K562 (cell line): ENCODE measurements around the gene SETX. TPM values are rescaled to one million over a fixed set of nuclear protein-coding genes. Genes with fewer than 3 reads are reported as not detected.

Experiments
- ATAC-seq: fragments of 200-7000 bp; cut with Tn5 transposase; 3 replicates; pipeline ENCODE4 v1.9.1; 2020; ENCODE audit warnings: moderate library complexity
- BruUV-seq: library from RNA; stranded (reverse); fragments of 400-500 nt; replicated peaks from 2 replicates; lab custom pipeline; 2021; lab: Mats Ljungman, UMichigan
- CTCF ChIA-PET: fragments of 300-600 bp; formaldehyde crosslinking; extraction: SDS; loops from one replicate; lab custom pipeline; 2021; ENCODE audit warnings: low intra/inter-chr PET ratio; lab: Yijun Ruan, JAX
- POLR2A ChIA-PET: fragments of 300-600, 350-650 bp; sonication (Branson Sonifier 250); formaldehyde crosslinking; extraction: SDS; loops from one replicate; lab custom pipeline; 2021; ENCODE audit warnings: antibody characterized with exemption, inconsistent platforms; lab: Yijun Ruan, JAX
- DNase-seq, 4 experiments: peaks; one replicate each; pipeline versions ENCODE4 v3.0.0 to v3.0.0-alpha.2; 2011 to 2018; ENCODE audit warnings: low spot score in 3 of 4, mixed read lengths in 3 of 4; ENCODE audit errors: extremely low read depth in 1 of 4
- FAIRE-seq: peaks from 2 replicates; lab custom pipeline; 2011; peaks lifted over from hg19 to GRCh38; lab: Jason Lieb, UNC
- H2AFZ ChIP-seq: 2 replicates; pipeline ENCODE4 v1.6.0; 2011; ENCODE audit warnings: low read depth, low read length, control low read depth, inconsistent platforms
- H3K27ac ChIP-seq: fragments of 200-600 bp; 3 replicates; pipeline ENCODE4 v1.8.0; 2011; ENCODE audit warnings: low read depth, mild to moderate bottlenecking, control low read depth, inconsistent platforms, low read length, moderate library complexity, mixed read lengths; ENCODE audit errors: extremely low read depth
- H3K27me3 ChIP-seq, 2 experiments: fragments of 300-600 bp in 1 of 2; 2 replicates in 1 of 2; 3 replicates in 1 of 2; pipeline versions ENCODE4 v1.6.0 to v1.8.0; 2011; ENCODE audit warnings: inconsistent platforms in 2 of 2, low read length in 2 of 2, mild to moderate bottlenecking in 1 of 2, mixed read lengths in 1 of 2, moderate library complexity in 1 of 2; ENCODE audit not compliant: control insufficient read depth in 2 of 2, insufficient read depth in 2 of 2
- H3K36me3 ChIP-seq: fragments of 300-600 bp; 3 replicates; pipeline ENCODE4 v1.8.0; 2011; ENCODE audit warnings: mild to moderate bottlenecking, low read length, inconsistent platforms; ENCODE audit not compliant: control insufficient read depth, insufficient read depth
- H3K4me1 ChIP-seq, 2 experiments: fragments of 200-600 bp in 1 of 2; replicated peaks in 1 of 2; 2 replicates in 1 of 2; 3 replicates in 1 of 2; pipeline versions ENCODE4 v1.5.1 to v1.8.0; 2011; ENCODE audit warnings: inconsistent platforms in 2 of 2, low read length in 2 of 2, mild to moderate bottlenecking in 1 of 2, mixed read lengths in 1 of 2, moderate library complexity in 1 of 2; ENCODE audit not compliant: control insufficient read depth in 2 of 2, insufficient read depth in 2 of 2
- H3K4me2 ChIP-seq: 2 replicates; pipeline ENCODE4 v1.6.1; 2011; ENCODE audit warnings: low read length, control low read depth, inconsistent platforms, mixed read lengths; ENCODE audit not compliant: insufficient read depth
- H3K4me3 ChIP-seq: fragments of 200-600 bp; sonication (generic), shearing (Covaris generic); 2 replicates; pipeline ENCODE4 v1.5.1; 2016; ENCODE audit warnings: control low read depth, inconsistent platforms
- H3K79me2 ChIP-seq: fragments of 200-600 bp; 3 replicates; pipeline ENCODE4 v1.8.0; 2011; ENCODE audit warnings: low read length, inconsistent platforms; ENCODE audit not compliant: control insufficient read depth, insufficient read depth
- H3K9ac ChIP-seq, 2 experiments: 2 replicates each; pipeline versions ENCODE4 v1.6.0 to v1.6.1; 2011; ENCODE audit warnings: low read depth in 2 of 2, low read length in 2 of 2, control low read depth in 1 of 2, inconsistent platforms in 1 of 2, mild to moderate bottlenecking in 1 of 2, mixed read lengths in 1 of 2; ENCODE audit not compliant: insufficient read depth in 1 of 2
- H3K9me1 ChIP-seq: one replicate; pipeline ENCODE4 v1.6.0; 2011; ENCODE audit warnings: inconsistent platforms, mild to moderate bottlenecking, low read length, moderate library complexity; ENCODE audit not compliant: control insufficient read depth, insufficient read depth
- H3K9me3 ChIP-seq: replicated peaks from 2 replicates; pipeline ENCODE4 v1.5.1; 2011; ENCODE audit warnings: low read depth, low read length, inconsistent platforms; ENCODE audit not compliant: control insufficient read depth, insufficient read depth
- H4K20me1 ChIP-seq: replicated peaks from 2 replicates; pipeline ENCODE4 v1.6.1; 2011; ENCODE audit warnings: low read length, inconsistent platforms, mixed read lengths; ENCODE audit not compliant: control insufficient read depth, insufficient read depth
- ARNT ChIP-seq, 2 experiments: fragments of 450-650 bp; IDR thresholded peaks; 2 replicates each; pipeline ENCODE4 v1.6.1; 2016; ENCODE audit warnings: mild to moderate bottlenecking in 1 of 2
- BCL6 ChIP-seq: fragments of 250-450 bp; sonication (Bioruptor Pico); IDR thresholded peaks from 2 replicates; pipeline ENCODE4 v1.4.0; 2020
- BCLAF1 ChIP-seq, 2 experiments: fragments of 450-650 bp in 1 of 2; IDR thresholded peaks; 2 replicates each; pipeline ENCODE4 v1.6.1; 2011 to 2017; ENCODE audit warnings: low read depth in 2 of 2, antibody characterized with exemption in 1 of 2, borderline replicate concordance in 1 of 2, low read length in 1 of 2, mild to moderate bottlenecking in 1 of 2, mixed read lengths in 1 of 2; ENCODE audit not compliant: control insufficient read depth in 1 of 2
- EZH2 ChIP-seq: IDR thresholded peaks from 2 replicates; pipeline ENCODE4 v1.6.1; 2012; ENCODE audit warnings: low read depth, mild to moderate bottlenecking, inconsistent platforms, low read length, borderline replicate concordance
- HNRNPL ChIP-seq: fragments of 200-400 bp; formaldehyde crosslinking; IDR thresholded peaks from 2 replicates; pipeline ENCODE4 v1.6.1; 2017; ENCODE audit warnings: low read depth, mild to moderate bottlenecking, low read length
- MECOM ChIP-seq: fragments of 250-450 bp; sonication (Bioruptor Pico); IDR thresholded peaks from 2 replicates; pipeline ENCODE4 v1.8.0; 2022; ENCODE audit warnings: inconsistent platforms
- MED1 ChIP-seq: sonication (generic); formaldehyde crosslinking; IDR thresholded peaks from 2 replicates; pipeline ENCODE4 v1.8.1; 2023; ENCODE audit warnings: missing genetic modification reagents, borderline replicate concordance
- MTA1 ChIP-seq: fragments of 450-650 bp; IDR thresholded peaks from 2 replicates; pipeline ENCODE4 v1.6.1; 2017; ENCODE audit warnings: borderline replicate concordance
- POLR2B ChIP-seq: fragments of 450-650 bp; IDR thresholded peaks from 2 replicates; pipeline ENCODE4 v1.6.1; 2018; ENCODE audit warnings: low read depth; ENCODE audit not compliant: partially characterized antibody
- POLR3G ChIP-seq: IDR thresholded peaks from 2 replicates; pipeline ENCODE4 v1.6.1; 2011; ENCODE audit not compliant: insufficient read length, insufficient replicate concordance; ENCODE audit errors: extremely low read depth
- PTRF ChIP-seq: fragments of 450-650 bp; IDR thresholded peaks from 2 replicates; pipeline ENCODE4 v1.6.1; 2016; ENCODE audit warnings: mild to moderate bottlenecking, missing genetic modification characterization, missing compliant biosample characterization
- RREB1 ChIP-seq: fragments of 250-450 bp; sonication (Bioruptor Pico); IDR thresholded peaks from 2 replicates; pipeline ENCODE4 v1.4.0; 2020
- ZC3H4 ChIP-seq: sonication (generic); formaldehyde crosslinking; IDR thresholded peaks from 2 replicates; pipeline ENCODE4 v1.9.0; 2021; ENCODE audit warnings: missing genetic modification reagents, borderline replicate concordance
- ZNF282 ChIP-seq: sonication (generic); formaldehyde crosslinking; IDR thresholded peaks from 2 replicates; pipeline ENCODE4 v1.8.1; 2023; ENCODE audit warnings: missing genetic modification reagents
- ZNF778 ChIP-seq: fragments of 450-650 bp; formaldehyde crosslinking; IDR thresholded peaks from 2 replicates; pipeline ENCODE4 v1.4.0; 2020; ENCODE audit warnings: mild to moderate bottlenecking, moderate library complexity
- ZNF780A ChIP-seq: fragments of 250-450 bp; sonication (Bioruptor Pico); IDR thresholded peaks from 2 replicates; pipeline ENCODE4 v1.5.0; 2021; ENCODE audit warnings: mild to moderate bottlenecking
- WGBS: fragments of 100-300 bp; shearing (Covaris generic); methylation state at CpG from one replicate; pipeline ENCODE4 v1.1.6; 2016; ENCODE audit warnings: low coverage, mixed read lengths; ENCODE audit not compliant: insufficient coverage; ENCODE audit errors: missing lambda C conversion rate; 5-methylcytosine and 5-hydroxymethylcytosine counted together
- in situ Hi-C: fragments of 300-500 bp; cut with MboI; formaldehyde crosslinking; loops from 4 replicates; pipeline ENCODE4 v1.15.0; 2018; ENCODE audit warnings: inconsistent platforms, mixed read lengths
- intact Hi-C: fragments of 100-400 bp; cut with micrococcal nuclease; formaldehyde crosslinking; loops from 2 replicates; pipeline ENCODE4 v1.14.2; 2022
- polyA plus RNA-seq, 8 experiments: library from polyadenylated mRNA; depleted of rRNA in 4 of 8; stranded (reverse) in 5 of 8; unstranded in 3 of 8; fragments of >200 nt; fragmentation: Nextera tagmentation in 2 of 8; fragmentation: Illumina TruSeq in 1 of 8; extraction: Ambion mirVana in 2 of 8; extraction: Trizol in 1 of 8; gene quantifications; 2 replicates each; pipeline versions ENCODE4 v1.2.1 to v1.2.3, GENCODE V29; 2011 to 2014; ENCODE audit warnings: inconsistent platforms in 1 of 8, missing spikeins in 1 of 8
- total RNA-seq, 7 experiments: library from RNA; depleted of rRNA in 6 of 7; stranded (reverse); fragments of >200 nt in 6 of 7; fragmentation: Illumina TruSeq in 2 of 7; extraction: Trizol in 2 of 7; gene quantifications; 2 replicates each; pipeline versions ENCODE4 v1.2.1 to v1.2.3, GENCODE V29; 2011 to 2021; ENCODE audit warnings: low replicate concordance in 1 of 7

SETX gene
- total and polyA plus RNA-seq, 9 of the 15 experiments (the other 6 are each of a cell fraction or from before 2014, with no cell fraction given): 8.7 to 45.7 (median 28.7) TPM

- 80% methylated on average over 7 of the region's 7 CpGs for WGBS
- Histone ChIP-seq H3K36me3 (peaks cover 84% of the 10 kb centered on the region), H3K27me3 (no peaks in the 10 kb centered on the region), H3K27ac (no peak overlapping the region), H3K4me3 (no peak overlapping the region), H4K20me1 (no peaks in the 10 kb centered on the region), H3K9me3 (no peaks in the 10 kb centered on the region), H3K9me1 (peaks cover 5% of the 10 kb centered on the region), H2AFZ (no peak overlapping the region), H3K4me1 (no peaks in the 10 kb centered on the region), H3K9ac (no peak overlapping the region), H3K4me2 (no peak overlapping the region), H3K79me2 (no peaks in the 10 kb centered on the region)
- POLR2A ChIA-PET: interaction anchor here (0.8 to 1.0 kb wide), 2 partner anchors 37 to 75 kb away, joined by 3 to 4 read pairs; no protein-coding TSS in a partner anchor
- no TSS peak for BruUV-seq
- FAIRE-seq (no peak), DNase-seq (no peak), ATAC-seq (no peak)
- in situ Hi-C loops: no loop called here
- intact Hi-C loops: no loop called here
- CTCF ChIA-PET: no interaction called here
- no peak for TF ChIP-seq PTRF (tag)
- no peak for TF ChIP-seq POLR2B
- no peak for TF ChIP-seq EZH2
- TF ChIP-seq POLR3G: no peak
- TF ChIP-seq BCLAF1 (IDR thresholded peaks at IDR 0.05; ENCODE audit: borderline replicate concordance in 1 of 2, control insufficient read depth in 1 of 2, low read depth in 2 of 2, low read length in 1 of 2): no peak
- TF ChIP-seq ZNF282 (CRISPR knock-in tag): no peak
- no peak for TF ChIP-seq BCL6 (CRISPR knock-in tag)
- no peak for TF ChIP-seq MED1
- no peak for TF ChIP-seq ZC3H4 (CRISPR knock-in tag)
- TF ChIP-seq ZNF780A (CRISPR knock-in tag): no peak
- no peak for TF ChIP-seq MECOM (CRISPR knock-in tag)
- TF ChIP-seq HNRNPL: no peak
- TF ChIP-seq RREB1 (CRISPR knock-in tag): no peak
- TF ChIP-seq ARNT (IDR thresholded peaks at IDR 0.05): no peak
- no peak for TF ChIP-seq ZNF778 (CRISPR knock-in tag)
- TF ChIP-seq MTA1: no peak
These were observed 36.2 kb upstream of the SETX start for GRCh38 chr9:132390966-132391365.
